Ishikawa (cell line): ENCODE data around the gene SRRM2.

Experiments used
- CEBPB ChIP-seq: IDR thresholded peaks from 2 replicates; pipeline ENCODE4 v1.6.1; 2012
- CREB1 ChIP-seq: IDR thresholded peaks from 2 replicates; pipeline ENCODE4 v1.6.1; 2012; ENCODE audit warnings: low read depth
- EGR1 ChIP-seq: IDR thresholded peaks from 2 replicates; pipeline ENCODE4 v1.6.1; 2012
- EP300 ChIP-seq: IDR thresholded peaks from 2 replicates; pipeline ENCODE4 v1.6.1; 2012; ENCODE audit warnings: borderline replicate concordance
- FOXM1 ChIP-seq: IDR thresholded peaks from 2 replicates; pipeline ENCODE4 v1.6.1; 2012; ENCODE audit warnings: low read depth, borderline replicate concordance
- NFIC ChIP-seq: IDR thresholded peaks from 2 replicates; pipeline ENCODE4 v1.6.1; 2012
- RAD21 ChIP-seq: IDR thresholded peaks from 2 replicates; pipeline ENCODE4 v1.6.1; 2012; ENCODE audit warnings: low read depth
- TAF1 ChIP-seq: IDR thresholded peaks from 2 replicates; pipeline ENCODE4 v1.6.1; 2012; ENCODE audit warnings: low read depth, mild to moderate bottlenecking
- TCF12 ChIP-seq: IDR thresholded peaks from 2 replicates; pipeline ENCODE4 v1.6.1; 2012; ENCODE audit warnings: low read depth
- TEAD4 ChIP-seq: IDR thresholded peaks from 2 replicates; pipeline ENCODE4 v1.6.1; 2012
- YY1 ChIP-seq: IDR thresholded peaks from 2 replicates; pipeline ENCODE4 v1.6.1; 2012; ENCODE audit warnings: low read depth
- ZBTB7A ChIP-seq: IDR thresholded peaks from 2 replicates; pipeline ENCODE4 v1.6.1; 2012; ENCODE audit warnings: low read depth
- TF ChIP-seq, protein P1 (sequence below): IDR thresholded peaks from 2 replicates; pipeline ENCODE4 v1.6.1; 2012; ENCODE audit warnings: low read depth, mild to moderate bottlenecking
- TF ChIP-seq, protein P2 (sequence below): IDR thresholded peaks from 2 replicates; pipeline ENCODE4 v1.6.1; 2012
- TF ChIP-seq, protein P3 (sequence below): IDR thresholded peaks from 2 replicates; pipeline ENCODE4 v1.6.1; 2012

Gene SRRM2

GRCh38 chr16:2741168-2741567 lies 11.3 kb upstream of the SRRM2 start:
- TF ChIP-seq CREB1 (no peak), TAF1 (no peak), FOXM1 (no peak), TEAD4 (no peak), ZBTB7A (no peak), EP300 (no peak), CEBPB (no peak), YY1 (no peak), RAD21 (no peak), EGR1 (no peak), NFIC (no peak)
- TF ChIP-seq, protein P1, sequence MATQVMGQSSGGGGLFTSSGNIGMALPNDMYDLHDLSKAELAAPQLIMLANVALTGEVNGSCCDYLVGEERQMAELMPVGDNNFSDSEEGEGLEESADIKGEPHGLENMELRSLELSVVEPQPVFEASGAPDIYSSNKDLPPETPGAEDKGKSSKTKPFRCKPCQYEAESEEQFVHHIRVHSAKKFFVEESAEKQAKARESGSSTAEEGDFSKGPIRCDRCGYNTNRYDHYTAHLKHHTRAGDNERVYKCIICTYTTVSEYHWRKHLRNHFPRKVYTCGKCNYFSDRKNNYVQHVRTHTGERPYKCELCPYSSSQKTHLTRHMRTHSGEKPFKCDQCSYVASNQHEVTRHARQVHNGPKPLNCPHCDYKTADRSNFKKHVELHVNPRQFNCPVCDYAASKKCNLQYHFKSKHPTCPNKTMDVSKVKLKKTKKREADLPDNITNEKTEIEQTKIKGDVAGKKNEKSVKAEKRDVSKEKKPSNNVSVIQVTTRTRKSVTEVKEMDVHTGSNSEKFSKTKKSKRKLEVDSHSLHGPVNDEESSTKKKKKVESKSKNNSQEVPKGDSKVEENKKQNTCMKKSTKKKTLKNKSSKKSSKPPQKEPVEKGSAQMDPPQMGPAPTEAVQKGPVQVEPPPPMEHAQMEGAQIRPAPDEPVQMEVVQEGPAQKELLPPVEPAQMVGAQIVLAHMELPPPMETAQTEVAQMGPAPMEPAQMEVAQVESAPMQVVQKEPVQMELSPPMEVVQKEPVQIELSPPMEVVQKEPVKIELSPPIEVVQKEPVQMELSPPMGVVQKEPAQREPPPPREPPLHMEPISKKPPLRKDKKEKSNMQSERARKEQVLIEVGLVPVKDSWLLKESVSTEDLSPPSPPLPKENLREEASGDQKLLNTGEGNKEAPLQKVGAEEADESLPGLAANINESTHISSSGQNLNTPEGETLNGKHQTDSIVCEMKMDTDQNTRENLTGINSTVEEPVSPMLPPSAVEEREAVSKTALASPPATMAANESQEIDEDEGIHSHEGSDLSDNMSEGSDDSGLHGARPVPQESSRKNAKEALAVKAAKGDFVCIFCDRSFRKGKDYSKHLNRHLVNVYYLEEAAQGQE = no peak
- TF ChIP-seq, protein P2, sequence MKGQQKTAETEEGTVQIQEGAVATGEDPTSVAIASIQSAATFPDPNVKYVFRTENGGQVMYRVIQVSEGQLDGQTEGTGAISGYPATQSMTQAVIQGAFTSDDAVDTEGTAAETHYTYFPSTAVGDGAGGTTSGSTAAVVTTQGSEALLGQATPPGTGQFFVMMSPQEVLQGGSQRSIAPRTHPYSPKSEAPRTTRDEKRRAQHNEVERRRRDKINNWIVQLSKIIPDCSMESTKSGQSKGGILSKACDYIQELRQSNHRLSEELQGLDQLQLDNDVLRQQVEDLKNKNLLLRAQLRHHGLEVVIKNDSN = no peak
- TF ChIP-seq, protein P3, sequence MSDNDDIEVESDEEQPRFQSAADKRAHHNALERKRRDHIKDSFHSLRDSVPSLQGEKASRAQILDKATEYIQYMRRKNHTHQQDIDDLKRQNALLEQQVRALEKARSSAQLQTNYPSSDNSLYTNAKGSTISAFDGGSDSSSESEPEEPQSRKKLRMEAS = no peak

DNA sequence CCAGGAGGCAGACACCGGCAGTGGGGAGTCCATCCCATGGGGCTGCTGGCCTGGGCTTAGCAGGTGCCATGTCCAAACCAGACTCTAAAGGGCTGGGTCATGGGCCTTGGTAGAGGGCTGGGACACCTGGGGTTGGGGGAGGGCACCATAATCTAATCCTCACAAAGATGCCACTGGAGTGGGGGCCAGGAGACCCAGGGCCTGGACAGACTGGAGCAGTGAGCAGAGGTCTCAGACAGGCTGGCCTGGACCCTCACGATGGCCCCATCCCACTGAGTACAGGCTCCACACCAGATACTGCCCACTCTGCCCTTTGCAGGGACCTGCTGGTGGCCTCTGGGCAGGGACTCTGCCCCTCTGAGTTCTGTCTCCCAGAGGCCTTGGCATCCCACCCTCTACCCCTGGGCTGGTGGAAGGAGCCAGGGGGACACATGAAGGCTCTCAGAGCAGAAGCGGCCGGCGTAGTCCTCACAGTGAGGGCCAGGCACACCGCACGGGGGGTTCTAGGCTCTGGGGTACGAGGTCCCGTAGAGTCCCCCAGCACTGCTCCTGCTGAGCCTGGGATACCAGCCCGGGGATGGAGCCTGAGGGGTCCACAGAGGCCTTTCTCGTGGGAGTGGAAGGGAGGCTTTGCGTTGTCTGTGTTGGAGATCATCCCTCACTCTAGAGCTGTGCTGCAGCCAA lies 10.0 kb upstream of the SRRM2 start:
- TF ChIP-seq RAD21 (no peak), YY1 (no peak), CEBPB (no peak), NFIC (no peak), TAF1 (no peak), CREB1 (no peak), TCF12 (no peak), EGR1 (no peak), FOXM1 (no peak), ZBTB7A (no peak)
- TF ChIP-seq, protein P2 = no peak
- TF ChIP-seq, protein P1 = no peak
- TF ChIP-seq, protein P3 = no peak

DNA sequence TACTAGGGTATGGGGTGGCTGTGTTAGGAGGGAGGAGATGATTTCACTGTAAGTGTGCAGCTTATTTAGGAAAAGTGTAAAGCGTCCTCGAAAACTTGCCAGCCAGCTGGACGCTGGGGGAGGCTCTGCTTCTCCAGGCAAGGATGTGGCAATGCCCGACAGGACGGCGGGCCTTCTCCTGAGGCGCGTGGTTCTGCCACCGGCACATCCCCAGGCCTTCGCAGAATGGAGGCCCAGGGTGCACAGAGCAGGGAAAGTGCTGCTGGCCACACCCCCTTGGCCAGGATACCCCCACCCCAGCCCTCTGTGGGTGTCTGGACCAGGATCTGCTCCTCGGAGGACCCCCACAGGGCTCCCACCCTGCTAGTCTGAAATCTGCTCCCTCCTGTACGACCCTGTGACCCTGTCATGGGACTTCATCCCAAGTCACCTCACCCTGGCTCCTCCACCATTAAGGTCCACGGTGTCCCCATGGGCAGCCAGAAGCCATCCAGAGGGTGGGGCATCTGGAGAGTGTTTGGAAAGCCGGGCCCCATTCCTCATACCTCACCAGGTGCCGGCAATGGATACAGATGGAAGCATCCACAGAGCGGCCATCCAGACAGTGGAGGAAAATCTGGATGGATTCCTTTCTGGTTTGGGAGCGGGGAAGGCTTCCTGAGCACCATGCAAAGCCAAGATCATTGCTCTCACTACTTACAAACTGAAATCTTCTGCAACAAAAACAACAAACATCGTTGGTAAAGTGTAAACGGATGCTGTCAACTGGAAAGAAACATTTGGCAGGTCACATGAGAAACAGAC lies 9.2 kb upstream of the SRRM2 start:
- TF ChIP-seq ZBTB7A (no peak), TAF1 (no peak), EP300 (no peak), TCF12 (no peak), YY1 (no peak), RAD21 (no peak), FOXM1 (no peak), CEBPB (no peak), NFIC (no peak), EGR1 (no peak), TEAD4 (no peak), CREB1 (no peak)
- TF ChIP-seq, protein P3 = no peak
- TF ChIP-seq, protein P1 = no peak
- TF ChIP-seq, protein P2 = no peak
